ENCODE data around the gene HOXB8.

Gene HOXB8

GRCh38 chr17:48639982-48640857, 25.1 kb upstream of the HOXB8 start:
- no peak for ATAC-seq
- TF ChIP-seq BACH2 (CRISPR knock-in tag; IDR thresholded peaks at IDR 0.05; ENCODE audit: borderline replicate concordance) (no peak), ZC3H10 (CRISPR knock-in tag; IDR thresholded peaks at IDR 0.05) (no peak), ARNTL (CRISPR knock-in tag; IDR thresholded peaks at IDR 0.05; ENCODE audit: borderline replicate concordance, low read depth) (no peak), ESRRG (CRISPR knock-in tag; IDR thresholded peaks at IDR 0.05) (no peak), POU6F1 (CRISPR knock-in tag; IDR thresholded peaks at IDR 0.05; ENCODE audit: borderline replicate concordance, low read depth) (no peak), ZNF70 (CRISPR knock-in tag; IDR thresholded peaks at IDR 0.05) (no peak), ZFP30 (CRISPR knock-in tag; IDR thresholded peaks at IDR 0.05) (no peak), ISL1 (CRISPR knock-in tag; IDR thresholded peaks at IDR 0.05) (no peak), ZNF565 (CRISPR knock-in tag; conservative IDR thresholded peaks at IDR 0.05; ENCODE audit: low read depth) (no peak), OSR1 (CRISPR knock-in tag; IDR thresholded peaks at IDR 0.05) (no peak), TCF4 (CRISPR knock-in tag; IDR thresholded peaks at IDR 0.05; ENCODE audit: borderline replicate concordance) (no peak)

- ATAC-seq, result no peak
- TF ChIP-seq TOX (CRISPR knock-in tag; IDR thresholded peaks at IDR 0.05; ENCODE audit: borderline replicate concordance), result no peak
- no peak for TF ChIP-seq ZNF70 (CRISPR knock-in tag; IDR thresholded peaks at IDR 0.05)
- no peak for TF ChIP-seq ZNF565 (CRISPR knock-in tag; conservative IDR thresholded peaks at IDR 0.05; ENCODE audit: low read depth)
- no peak for TF ChIP-seq ESRRG (CRISPR knock-in tag; IDR thresholded peaks at IDR 0.05)
- no peak for TF ChIP-seq RARB (CRISPR knock-in tag; IDR thresholded peaks at IDR 0.05)
- no peak for TF ChIP-seq ZNF8 (CRISPR knock-in tag; IDR thresholded peaks at IDR 0.05)
- no peak for TF ChIP-seq GLIS3 (CRISPR knock-in tag; IDR thresholded peaks at IDR 0.05)
- TF ChIP-seq ZFP30 (CRISPR knock-in tag; IDR thresholded peaks at IDR 0.05), result no peak
- no peak for TF ChIP-seq CSDC2 (CRISPR knock-in tag; IDR thresholded peaks at IDR 0.05)
- TF ChIP-seq ZC3H10 (CRISPR knock-in tag; IDR thresholded peaks at IDR 0.05), result no peak
- no peak for TF ChIP-seq CREB5 (CRISPR knock-in tag; IDR thresholded peaks at IDR 0.05; ENCODE audit: low read depth)
Measured at GRCh38 chr17:48639136-48639535, 24.0 kb upstream of the HOXB8 start.

DNA sequence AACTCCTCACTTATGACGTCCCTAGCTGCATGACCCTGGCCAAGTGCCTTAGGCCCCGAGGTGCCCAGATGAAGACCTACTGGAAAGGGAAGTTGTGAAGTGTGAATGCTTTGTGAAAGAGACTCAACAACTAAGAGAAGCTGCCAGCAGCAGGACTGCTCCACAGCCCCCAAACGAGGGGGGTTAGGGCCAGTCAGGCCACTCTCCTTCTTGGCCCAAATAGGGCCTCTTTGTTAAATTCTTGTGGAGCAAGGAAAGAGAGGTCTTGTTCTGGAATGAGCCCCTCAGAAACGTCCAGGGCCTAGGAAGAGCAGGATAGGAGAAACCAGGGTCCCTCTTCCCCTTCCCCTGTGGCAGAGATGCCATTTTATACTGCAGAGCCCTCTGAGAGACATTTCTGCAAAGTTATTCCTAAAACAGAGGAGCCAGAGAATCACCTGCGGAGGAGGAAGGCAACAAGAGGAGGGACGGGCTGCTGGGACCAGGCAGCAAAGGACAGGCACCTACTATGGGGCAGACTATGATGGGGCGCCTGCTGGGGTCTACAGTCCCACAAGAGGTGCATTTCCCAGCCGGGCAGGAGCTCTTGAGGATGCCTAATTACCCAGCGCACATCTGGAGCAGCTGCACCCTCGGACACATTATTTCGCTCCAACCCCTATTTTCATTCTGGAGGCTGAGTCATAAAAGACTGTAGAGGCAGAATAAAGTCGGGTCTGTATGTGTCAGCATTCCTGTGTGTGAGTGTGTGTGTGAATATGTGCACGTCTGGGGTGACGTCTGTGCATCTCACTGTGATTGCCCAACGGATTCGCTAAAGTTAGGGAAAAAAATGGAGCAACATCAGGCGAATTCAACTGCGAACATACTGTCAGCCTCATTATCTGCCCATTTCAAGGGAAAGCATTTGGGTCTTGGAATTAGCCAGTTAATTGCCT, 22.5 kb upstream of the HOXB8 start:
- TF ChIP-seq, protein P1, sequence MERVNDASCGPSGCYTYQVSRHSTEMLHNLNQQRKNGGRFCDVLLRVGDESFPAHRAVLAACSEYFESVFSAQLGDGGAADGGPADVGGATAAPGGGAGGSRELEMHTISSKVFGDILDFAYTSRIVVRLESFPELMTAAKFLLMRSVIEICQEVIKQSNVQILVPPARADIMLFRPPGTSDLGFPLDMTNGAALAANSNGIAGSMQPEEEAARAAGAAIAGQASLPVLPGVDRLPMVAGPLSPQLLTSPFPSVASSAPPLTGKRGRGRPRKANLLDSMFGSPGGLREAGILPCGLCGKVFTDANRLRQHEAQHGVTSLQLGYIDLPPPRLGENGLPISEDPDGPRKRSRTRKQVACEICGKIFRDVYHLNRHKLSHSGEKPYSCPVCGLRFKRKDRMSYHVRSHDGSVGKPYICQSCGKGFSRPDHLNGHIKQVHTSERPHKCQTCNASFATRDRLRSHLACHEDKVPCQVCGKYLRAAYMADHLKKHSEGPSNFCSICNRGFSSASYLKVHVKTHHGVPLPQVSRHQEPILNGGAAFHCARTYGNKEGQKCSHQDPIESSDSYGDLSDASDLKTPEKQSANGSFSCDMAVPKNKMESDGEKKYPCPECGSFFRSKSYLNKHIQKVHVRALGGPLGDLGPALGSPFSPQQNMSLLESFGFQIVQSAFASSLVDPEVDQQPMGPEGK (CRISPR knock-in tag; IDR thresholded peaks at IDR 0.05; ENCODE audit: borderline replicate concordance), result no peak
- TF ChIP-seq TCF4 (CRISPR knock-in tag; IDR thresholded peaks at IDR 0.05; ENCODE audit: borderline replicate concordance), result no peak
- no peak for TF ChIP-seq BACH2 (CRISPR knock-in tag; IDR thresholded peaks at IDR 0.05; ENCODE audit: borderline replicate concordance)
- no peak for TF ChIP-seq ISL1 (CRISPR knock-in tag; IDR thresholded peaks at IDR 0.05)
- TF ChIP-seq OSR1 (CRISPR knock-in tag; IDR thresholded peaks at IDR 0.05), result no peak
- TF ChIP-seq ZFP3 (CRISPR knock-in tag; IDR thresholded peaks at IDR 0.05), result no peak
- no peak for TF ChIP-seq CSDC2 (CRISPR knock-in tag; IDR thresholded peaks at IDR 0.05)
- no peak for TF ChIP-seq ARNTL (CRISPR knock-in tag; IDR thresholded peaks at IDR 0.05; ENCODE audit: borderline replicate concordance, low read depth)
- TF ChIP-seq GLIS3 (CRISPR knock-in tag; IDR thresholded peaks at IDR 0.05), result no peak
- TF ChIP-seq CREB5 (CRISPR knock-in tag; IDR thresholded peaks at IDR 0.05; ENCODE audit: low read depth), result no peak
- TF ChIP-seq ZNF70 (CRISPR knock-in tag; IDR thresholded peaks at IDR 0.05), result no peak
- TF ChIP-seq ESRRG (CRISPR knock-in tag; IDR thresholded peaks at IDR 0.05), result no peak
- no peak for TF ChIP-seq PPARA (CRISPR knock-in tag; IDR thresholded peaks at IDR 0.05; ENCODE audit: borderline replicate concordance)
- no peak for TF ChIP-seq ZC3H10 (CRISPR knock-in tag; IDR thresholded peaks at IDR 0.05)
- no peak for ATAC-seq

Measured in SK-N-SH treated with all-trans-retinoic acid at 6 μM for 48 hours (cell line).